Stimulated activated effector memory CD8-positive, alpha-beta T cell treated with anti-CD3 and anti-CD28 coated beads, Interleukin-12 subunit alpha, Interleukin-12 subunit beta, amount 100 ng/mL, for 72 hours (primary cell): ENCODE results near the gene LARP4B.

ENCODE experiments used
- ATAC-seq: fragments of 150-1000 bp; cut with Tn5 transposase; 2 replicates; pipeline ENCODE4 v1.10.0; 2021
- DNase-seq, 2 donors: peaks; one replicate each; pipeline ENCODE4 v3.0.0; 2021 to 2022; ENCODE audit warnings: low spot score in 2 of 2
- H3K27ac Mint-ChIP-seq: one replicate; pipeline ENCODE4 v1.8.0; 2022; ENCODE audit warnings: mild to moderate bottlenecking, mixed read lengths
- H3K36me3 Mint-ChIP-seq: one replicate; pipeline ENCODE4 v1.8.0; 2022; ENCODE audit warnings: mild to moderate bottlenecking, mixed read lengths
- H3K4me1 Mint-ChIP-seq: one replicate; pipeline ENCODE4 v1.8.0; 2022; ENCODE audit warnings: mixed read lengths
- H3K4me3 Mint-ChIP-seq: one replicate; pipeline ENCODE4 v1.8.0; 2022; ENCODE audit warnings: mild to moderate bottlenecking, mixed read lengths
- H3K9me3 Mint-ChIP-seq: one replicate; pipeline ENCODE4 v1.8.0; 2022; ENCODE audit warnings: mixed read lengths

Gene LARP4B

DNA sequence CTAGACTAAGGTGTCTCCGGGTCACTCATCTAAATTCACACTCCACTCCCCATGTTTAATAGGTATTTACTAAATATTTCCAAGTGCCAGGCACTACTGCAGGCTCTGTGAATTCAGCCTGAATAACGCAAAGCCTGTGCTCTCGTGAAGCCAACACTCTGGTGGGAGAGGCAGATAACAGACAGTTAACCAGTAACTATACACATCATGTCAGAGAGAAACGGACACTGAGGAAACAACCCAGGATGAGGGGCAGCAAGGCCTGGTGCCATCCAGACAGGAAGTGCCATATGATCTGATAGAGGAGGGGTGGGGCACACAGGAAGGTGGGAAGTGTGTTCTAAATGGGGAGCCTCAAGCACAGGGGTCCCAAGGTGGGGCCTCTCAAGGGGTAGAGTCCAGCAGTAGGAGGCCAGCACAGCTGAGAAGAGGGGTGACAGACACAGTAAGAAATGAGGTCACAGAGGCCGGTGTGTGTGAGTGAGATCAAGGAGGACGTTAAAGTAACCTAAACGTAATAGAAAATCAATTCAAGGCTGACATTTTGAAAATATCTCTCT lies 85.3 kb downstream of the LARP4B start:
- H3K4me1 Mint-ChIP-seq, result peaks cover 43% of the 10 kb centered on the region

DNA sequence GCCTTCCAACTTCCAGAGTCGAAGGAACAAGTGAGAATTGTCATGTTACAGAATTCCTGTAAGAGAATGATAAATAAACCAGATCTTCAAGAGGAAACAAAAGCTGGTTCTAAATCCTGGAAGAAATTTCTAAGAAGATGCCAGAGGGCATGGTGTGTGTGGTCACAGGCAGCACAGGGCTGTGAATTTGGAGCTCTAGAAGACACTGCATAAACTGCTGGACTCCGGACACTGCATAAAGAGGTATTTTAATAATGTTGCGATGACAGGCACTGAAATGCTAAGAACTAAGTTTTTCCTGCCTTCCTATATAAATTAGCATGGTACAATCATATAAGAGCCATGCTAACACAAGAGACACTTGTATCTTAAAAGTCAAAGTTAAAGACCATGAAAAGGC lies 86.0 kb downstream of the LARP4B start:
- ATAC-seq, result no peak
- H3K36me3 Mint-ChIP-seq, result peaks cover 84% of the 10 kb centered on the region
- no peak for DNase-seq
- H3K4me1 Mint-ChIP-seq, result peaks cover 43% of the 10 kb centered on the region
- no peak overlapping the region for H3K4me3 Mint-ChIP-seq
- peak overlapping the region; percentile 75 for H3K27ac Mint-ChIP-seq
- no peaks in the 10 kb centered on the region for H3K9me3 Mint-ChIP-seq

More for the DNA sequence above, 85.3 kb downstream of the LARP4B start:
- Mint-ChIP-seq H3K27ac (peak overlapping the region; percentile 75), H3K9me3 (peaks cover 3% of the 10 kb centered on the region), H3K36me3 (peaks cover 84% of the 10 kb centered on the region), H3K4me3 (no peak overlapping the region)
- no peak for DNase-seq
- no peak for ATAC-seq

GRCh38 chr10:844552-844951 lies 87.0 kb downstream of the LARP4B start:
- no peak overlapping the region for H3K4me3 Mint-ChIP-seq
- DNase-seq (no peak), ATAC-seq (no peak)
- H3K27ac Mint-ChIP-seq, result peak overlapping the region; percentile 23
- no peaks in the 10 kb centered on the region for H3K9me3 Mint-ChIP-seq
- H3K36me3 Mint-ChIP-seq, result peaks cover 84% of the 10 kb centered on the region
- peaks cover 36% of the 10 kb centered on the region for H3K4me1 Mint-ChIP-seq

DNA sequence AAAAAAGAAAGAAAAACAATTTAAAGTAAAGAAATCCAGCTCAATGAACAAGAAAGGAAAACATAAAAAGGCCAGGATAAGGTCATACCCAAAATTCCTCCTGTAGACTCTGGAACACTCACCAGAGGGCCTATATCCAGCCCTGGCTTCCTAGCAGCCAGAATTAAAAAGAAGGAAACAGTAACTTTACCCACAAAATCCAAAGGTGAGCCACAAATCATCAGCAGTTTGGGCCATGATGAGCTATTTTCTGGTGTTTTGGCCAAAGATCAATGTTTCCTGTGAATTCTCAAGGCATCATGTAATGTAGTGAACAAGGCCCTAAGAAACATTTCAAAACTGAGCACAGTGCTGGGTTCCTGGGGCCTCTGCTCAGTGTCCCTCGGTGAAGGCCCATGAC lies 87.8 kb downstream of the LARP4B start:
- Mint-ChIP-seq H3K9me3 (no peaks in the 10 kb centered on the region), H3K4me1 (peaks cover 36% of the 10 kb centered on the region), H3K27ac (peak overlapping the region; percentile 23), H3K4me3 (no peak overlapping the region), H3K36me3 (peaks cover 91% of the 10 kb centered on the region)
- ATAC-seq (no peak), DNase-seq (no peak)

DNA sequence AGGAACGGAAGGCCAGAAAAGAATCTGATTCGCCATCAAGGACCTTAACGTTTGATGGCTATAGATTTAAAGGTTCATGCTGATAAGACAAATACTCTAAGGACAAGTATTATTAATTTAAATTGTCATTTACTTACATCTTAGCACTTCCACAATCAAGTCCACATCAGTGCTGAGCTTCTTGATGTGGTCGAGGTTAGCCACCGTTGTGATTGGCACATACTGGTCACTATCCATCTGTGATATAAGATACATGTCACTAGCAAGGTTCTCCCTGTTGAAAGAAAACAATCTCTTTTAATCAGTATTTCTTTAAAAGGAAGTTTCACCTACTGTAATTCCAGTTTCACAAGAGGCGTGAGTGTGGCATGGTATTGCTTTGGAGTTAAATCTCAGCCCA lies 88.7 kb downstream of the LARP4B start:
- ATAC-seq, result no peak
- DNase-seq, result no peak
- Mint-ChIP-seq H3K9me3 (no peaks in the 10 kb centered on the region), H3K4me3 (no peak overlapping the region), H3K4me1 (peaks cover 36% of the 10 kb centered on the region), H3K27ac (no peak overlapping the region), H3K36me3 (peaks cover 91% of the 10 kb centered on the region)

DNA sequence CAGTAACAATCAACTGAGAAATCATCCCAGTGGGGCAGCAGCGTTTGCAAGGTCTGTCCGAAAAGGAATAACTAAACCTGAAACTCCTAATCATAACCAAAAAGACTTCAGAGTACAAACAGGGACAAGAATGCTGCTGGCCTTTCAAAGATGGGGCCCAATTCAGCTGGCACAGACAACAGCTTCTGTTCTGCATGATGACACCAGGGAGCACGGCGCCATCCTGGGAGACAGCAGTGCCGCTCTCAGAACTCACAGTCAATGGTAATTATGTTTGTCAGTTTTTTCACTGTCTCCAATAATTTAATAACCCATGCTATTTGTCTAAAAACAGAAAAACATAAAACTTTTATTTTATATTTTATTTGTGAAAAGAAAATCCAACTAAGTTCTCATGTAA lies 90.0 kb downstream of the LARP4B start:
- Mint-ChIP-seq H3K36me3 (peaks cover 91% of the 10 kb centered on the region), H3K4me1 (peaks cover 29% of the 10 kb centered on the region), H3K9me3 (no peaks in the 10 kb centered on the region), H3K4me3 (no peak overlapping the region), H3K27ac (no peak overlapping the region)
- no peak for ATAC-seq
- DNase-seq, result no peak

GRCh38 chr10:839550-840205 lies 91.8 kb downstream of the LARP4B start:
- no peaks in the 10 kb centered on the region for H3K9me3 Mint-ChIP-seq
- H3K4me3 Mint-ChIP-seq, result no peak overlapping the region
- H3K36me3 Mint-ChIP-seq, result peaks cover 100% of the 10 kb centered on the region
- ATAC-seq (no peak), DNase-seq (no peak)
- H3K27ac Mint-ChIP-seq, result peak overlapping the region; percentile 9
- H3K4me1 Mint-ChIP-seq, result peaks cover 13% of the 10 kb centered on the region

- DNase-seq, result no peak
- Mint-ChIP-seq H3K9me3 (no peaks in the 10 kb centered on the region), H3K27ac (no peak overlapping the region), H3K36me3 (peaks cover 100% of the 10 kb centered on the region), H3K4me1 (peaks cover 13% of the 10 kb centered on the region), H3K4me3 (no peak overlapping the region)
- no peak for ATAC-seq
Observed at GRCh38 chr10:836782-837181, 94.7 kb downstream of the LARP4B start.

- H3K27ac Mint-ChIP-seq, result no peak overlapping the region
- H3K9me3 Mint-ChIP-seq, result no peaks in the 10 kb centered on the region
- H3K4me3 Mint-ChIP-seq, result no peak overlapping the region
- peaks cover 100% of the 10 kb centered on the region for H3K36me3 Mint-ChIP-seq
- DNase-seq (no peak), ATAC-seq (no peak)
- H3K4me1 Mint-ChIP-seq, result peaks cover 13% of the 10 kb centered on the region
Observed at GRCh38 chr10:834493-834892, 97.0 kb downstream of the LARP4B start.

- Mint-ChIP-seq H3K36me3 (peaks cover 100% of the 10 kb centered on the region), H3K27ac (no peak overlapping the region), H3K9me3 (no peaks in the 10 kb centered on the region), H3K4me1 (peaks cover 8% of the 10 kb centered on the region), H3K4me3 (no peak overlapping the region)
- DNase-seq, result no peak
- no peak for ATAC-seq
Observed at GRCh38 chr10:829241-829640, 102.3 kb downstream of the LARP4B start.

GRCh38 chr10:828191-828590 lies 103.3 kb downstream of the LARP4B start:
- Mint-ChIP-seq H3K36me3 (peaks cover 99% of the 10 kb centered on the region), H3K4me3 (no peak overlapping the region), H3K4me1 (peaks cover 16% of the 10 kb centered on the region), H3K27ac (peak overlapping the region; percentile 41), H3K9me3 (no peaks in the 10 kb centered on the region)
- DNase-seq (no peak), ATAC-seq (no peak)

DNA sequence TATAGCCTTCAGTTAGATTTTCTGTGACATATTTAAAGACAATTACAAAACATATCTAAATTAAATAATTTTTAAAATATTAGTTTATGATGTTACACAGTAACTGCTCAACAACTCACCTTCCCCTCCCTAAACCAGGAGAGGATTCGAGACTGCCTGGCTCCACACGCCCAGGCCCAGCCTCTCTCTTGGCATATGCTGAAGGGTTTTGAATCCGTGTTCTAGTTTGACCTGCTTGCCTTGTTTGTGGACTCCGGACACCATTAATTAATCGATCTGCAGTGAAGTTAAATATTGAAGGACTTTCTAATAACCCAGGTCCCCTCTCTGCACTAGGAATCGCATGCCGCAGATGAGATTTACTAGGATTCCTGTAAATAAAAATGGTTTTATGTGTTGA lies 106.6 kb downstream of the LARP4B start:
- Mint-ChIP-seq H3K36me3 (peaks cover 99% of the 10 kb centered on the region), H3K4me1 (peaks cover 38% of the 10 kb centered on the region), H3K4me3 (no peak overlapping the region), H3K27ac (no peak overlapping the region), H3K9me3 (no peaks in the 10 kb centered on the region)
- no peak for ATAC-seq
- no peak for DNase-seq

GRCh38 chr10:824497-824896 lies 107.0 kb downstream of the LARP4B start:
- ATAC-seq (no peak), DNase-seq (no peak)
- Mint-ChIP-seq H3K4me1 (peaks cover 38% of the 10 kb centered on the region), H3K9me3 (no peaks in the 10 kb centered on the region), H3K27ac (no peak overlapping the region), H3K36me3 (peaks cover 99% of the 10 kb centered on the region), H3K4me3 (no peak overlapping the region)

DNA sequence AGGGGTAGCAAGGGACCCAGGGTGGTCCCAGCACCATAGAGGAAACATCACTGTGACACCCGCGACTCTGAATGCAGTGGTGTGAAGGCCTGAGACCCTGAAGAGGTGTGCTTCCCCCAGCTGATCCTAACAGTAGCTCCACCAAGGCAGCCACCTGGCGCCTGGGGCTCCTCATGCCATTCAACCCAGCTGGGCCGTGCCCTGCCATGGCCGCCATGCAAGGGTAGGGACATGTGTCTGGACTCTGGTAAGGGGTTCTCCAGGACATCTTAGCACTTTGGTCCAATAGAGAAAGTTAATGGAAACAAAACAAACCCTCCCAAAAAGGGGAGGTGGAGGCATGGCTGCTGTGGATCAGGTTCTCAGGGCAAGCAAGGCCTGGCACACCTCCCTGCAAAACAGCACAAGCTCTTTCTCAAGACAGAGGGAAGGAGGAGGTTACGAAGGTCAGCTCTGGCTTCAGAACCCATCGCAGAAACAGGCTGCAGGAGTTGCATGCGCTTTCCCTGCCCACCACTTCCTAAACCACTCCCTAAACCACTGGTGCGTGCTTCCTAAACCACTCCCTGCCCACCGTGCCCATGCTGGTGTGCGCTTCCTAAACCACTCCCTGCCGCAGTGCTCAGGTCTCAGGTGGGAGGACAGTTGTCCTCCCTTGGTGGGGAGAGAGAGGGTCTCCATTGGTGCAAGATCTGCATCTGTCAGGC lies 108.7 kb downstream of the LARP4B start:
- no peak for DNase-seq
- peak; percentile 11 for ATAC-seq
- H3K4me1 Mint-ChIP-seq, result peaks cover 30% of the 10 kb centered on the region
- peaks cover 99% of the 10 kb centered on the region for H3K36me3 Mint-ChIP-seq
- H3K9me3 Mint-ChIP-seq, result no peaks in the 10 kb centered on the region
- no peak overlapping the region for H3K4me3 Mint-ChIP-seq
- H3K27ac Mint-ChIP-seq, result peak overlapping the region; percentile 29

DNA sequence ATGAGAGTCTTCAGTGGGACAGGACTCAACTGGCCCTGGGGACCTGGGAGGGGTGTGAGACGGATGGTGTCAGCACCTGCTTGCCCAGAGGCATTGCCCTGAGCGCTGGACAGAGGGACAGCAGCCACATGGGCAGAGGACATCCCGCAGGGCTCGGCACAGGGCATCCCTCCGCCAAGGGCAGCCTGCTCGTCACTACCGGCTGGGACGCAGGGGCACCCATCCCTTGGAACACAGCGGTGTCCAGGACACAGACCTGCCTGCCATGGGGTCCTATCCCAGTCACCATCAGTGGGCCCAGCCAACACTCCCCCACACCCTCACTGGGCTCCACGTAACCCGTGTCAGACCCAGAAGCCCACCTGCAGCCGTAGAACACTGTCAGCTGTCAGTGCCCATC lies 109.3 kb downstream of the LARP4B start:
- Mint-ChIP-seq H3K4me3 (no peak overlapping the region), H3K9me3 (no peaks in the 10 kb centered on the region), H3K36me3 (peaks cover 99% of the 10 kb centered on the region), H3K27ac (peak overlapping the region; percentile 88), H3K4me1 (peaks cover 30% of the 10 kb centered on the region)
- DNase-seq (no peak), ATAC-seq (no peak)

DNA sequence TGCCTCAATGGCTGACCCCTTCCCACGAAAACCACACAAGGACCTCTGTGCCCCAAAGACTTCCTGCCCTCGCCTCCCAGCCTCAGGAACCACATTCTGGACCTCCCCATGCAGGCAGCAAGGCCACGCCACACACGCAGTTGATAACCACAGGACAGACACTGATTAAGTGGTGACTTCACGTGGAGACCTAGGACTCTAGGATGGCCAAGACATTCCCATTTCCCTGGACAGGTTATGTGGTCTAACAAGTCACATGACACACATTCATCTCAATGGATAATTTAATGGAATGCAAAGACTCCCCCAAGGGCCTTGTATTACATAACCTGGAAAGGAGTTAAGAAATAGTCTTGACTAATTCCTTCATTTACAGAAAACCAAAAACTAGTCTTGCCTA lies 110.2 kb downstream of the LARP4B start:
- no peak for ATAC-seq
- no peak overlapping the region for H3K4me3 Mint-ChIP-seq
- peak overlapping the region; percentile 88 for H3K27ac Mint-ChIP-seq
- no peaks in the 10 kb centered on the region for H3K9me3 Mint-ChIP-seq
- H3K4me1 Mint-ChIP-seq, result peaks cover 30% of the 10 kb centered on the region
- DNase-seq, result no peak
- H3K36me3 Mint-ChIP-seq, result peaks cover 99% of the 10 kb centered on the region
